Mammary epithelial cell (primary cell): ENCODE data around the gene AQP12A.

Source experiments
- CTCF ChIP-seq, 2 donors: IDR thresholded peaks in 1 of 2; conservative IDR thresholded peaks in 1 of 2; 2 replicates each; pipeline ENCODE4 v1.5.1; 2011 to 2012; ENCODE audit warnings: inconsistent platforms in 2 of 2, low read length in 2 of 2, mild to moderate bottlenecking in 2 of 2, control low read depth in 1 of 2, low read depth in 1 of 2; ENCODE audit not compliant: insufficient read depth in 1 of 2; ENCODE audit errors: extremely low read depth in 1 of 2
- EZH2 ChIP-seq: IDR thresholded peaks from 2 replicates; pipeline ENCODE4 v1.6.1; 2012; ENCODE audit warnings: low read length, inconsistent platforms, borderline replicate concordance

GRCh38 chr2:240645346-240645745 is 46.3 kb upstream of the AQP12A start:
- TF ChIP-seq EZH2: no peak
- TF ChIP-seq CTCF (conservative IDR thresholded peaks at IDR 0.05 in 1 of 2, IDR thresholded peaks at IDR 0.05 in 1 of 2; ENCODE audit: extremely low read depth in 1 of 2, insufficient read depth in 1 of 2, low read depth in 1 of 2, low read length in 2 of 2): no peak
